T follicular helper cell (primary cell): ENCODE measurements around the gene TAS2R16.

Experiments
- DNase-seq: peaks from one replicate; pipeline ENCODE4 v3.0.0-alpha.2; 2020; ENCODE audit warnings: low read depth
- total RNA-seq, 2 experiments: gene quantifications; one replicate each; lab custom pipeline; 2026; lab: John Stamatoyannopoulos, UW

Gene TAS2R16, protein sequence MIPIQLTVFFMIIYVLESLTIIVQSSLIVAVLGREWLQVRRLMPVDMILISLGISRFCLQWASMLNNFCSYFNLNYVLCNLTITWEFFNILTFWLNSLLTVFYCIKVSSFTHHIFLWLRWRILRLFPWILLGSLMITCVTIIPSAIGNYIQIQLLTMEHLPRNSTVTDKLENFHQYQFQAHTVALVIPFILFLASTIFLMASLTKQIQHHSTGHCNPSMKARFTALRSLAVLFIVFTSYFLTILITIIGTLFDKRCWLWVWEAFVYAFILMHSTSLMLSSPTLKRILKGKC
- total RNA-seq = 0 reads per million in 2 experiments

DNA sequence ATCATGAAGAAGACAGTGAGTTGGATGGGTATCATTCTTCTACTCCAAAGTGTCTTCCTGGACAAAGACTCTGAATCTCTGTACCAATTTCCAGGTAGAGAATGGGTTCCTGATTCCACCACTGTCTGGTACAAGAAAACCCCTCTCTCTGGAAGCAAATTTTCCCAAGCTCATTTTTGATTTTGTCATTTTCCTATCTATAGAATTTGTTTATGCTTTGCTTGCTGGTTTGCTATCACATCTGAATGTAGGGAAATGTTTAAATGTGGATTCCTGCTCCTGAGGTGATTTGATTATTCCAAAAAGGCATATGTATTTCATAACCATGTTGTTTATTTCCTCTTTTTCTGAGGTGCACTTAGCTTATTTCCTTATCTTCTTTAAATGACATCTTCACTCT lies at the start of gene TAS2R16:
Gene TAS2R16, minus strand, starts transcription at position 101 of the 400 bp plus-strand sequence. Its CDS starts 66 bp downstream, at position 35.
- no peak for DNase-seq

DNA sequence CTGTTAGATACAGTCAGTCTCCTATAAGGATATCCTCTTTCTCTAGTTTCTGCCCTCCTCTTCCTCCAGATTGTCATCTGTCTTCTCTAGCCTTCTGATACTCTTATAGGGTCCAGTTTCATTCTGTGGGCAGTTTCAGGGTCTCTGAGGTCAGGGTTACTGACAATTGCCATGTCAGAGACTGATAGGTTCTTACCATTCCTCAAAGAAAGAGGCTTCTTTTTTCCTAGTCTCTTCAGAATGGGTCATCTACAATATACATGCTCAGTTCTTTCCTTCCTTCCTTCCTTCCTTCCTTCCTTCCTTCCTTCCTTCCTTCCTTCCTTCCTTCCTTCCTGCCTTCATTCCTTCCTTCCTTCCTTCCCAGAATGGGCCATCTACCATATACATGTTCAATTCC lies 48.1 kb upstream of the TAS2R16 start:
- no peak for DNase-seq

DNA sequence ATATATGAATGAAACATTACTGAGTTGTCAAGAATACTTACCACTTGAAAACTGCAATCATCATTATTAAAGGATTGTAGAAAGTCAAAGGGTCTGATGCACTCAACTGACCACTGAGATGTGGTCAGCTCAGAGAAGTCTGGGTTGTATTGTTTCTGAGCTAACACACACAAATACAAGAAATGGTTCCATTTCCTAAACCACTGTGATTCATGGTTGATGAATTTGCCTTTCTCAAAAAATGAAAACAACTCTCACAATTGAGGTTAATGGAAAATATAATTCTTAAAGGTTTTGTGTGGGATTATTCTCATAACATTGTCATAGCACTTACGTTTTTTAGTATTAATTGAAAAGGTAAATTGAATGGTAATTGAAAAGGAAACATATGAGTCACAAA lies 45.6 kb upstream of the TAS2R16 start:
- DNase-seq = no peak

DNA sequence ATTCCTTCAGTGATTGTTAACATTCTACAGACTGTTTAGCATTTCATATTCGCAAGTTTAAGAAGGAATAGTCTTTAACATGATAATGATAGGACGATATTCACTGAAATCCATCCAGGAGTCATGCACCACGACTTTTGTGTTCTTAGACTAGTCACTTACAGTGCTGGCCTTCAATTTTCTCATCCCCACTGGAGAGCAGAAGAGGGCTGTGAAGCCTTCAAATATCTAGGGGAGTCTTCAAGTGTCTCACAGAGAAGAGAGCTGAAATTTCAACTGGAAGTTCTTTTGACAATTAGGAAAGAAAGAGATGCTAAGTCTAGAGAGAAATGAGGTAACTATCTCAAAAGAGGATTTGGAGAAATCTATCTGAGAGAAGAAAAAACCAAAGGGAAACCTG lies 43.8 kb upstream of the TAS2R16 start:
- no peak for DNase-seq

DNA sequence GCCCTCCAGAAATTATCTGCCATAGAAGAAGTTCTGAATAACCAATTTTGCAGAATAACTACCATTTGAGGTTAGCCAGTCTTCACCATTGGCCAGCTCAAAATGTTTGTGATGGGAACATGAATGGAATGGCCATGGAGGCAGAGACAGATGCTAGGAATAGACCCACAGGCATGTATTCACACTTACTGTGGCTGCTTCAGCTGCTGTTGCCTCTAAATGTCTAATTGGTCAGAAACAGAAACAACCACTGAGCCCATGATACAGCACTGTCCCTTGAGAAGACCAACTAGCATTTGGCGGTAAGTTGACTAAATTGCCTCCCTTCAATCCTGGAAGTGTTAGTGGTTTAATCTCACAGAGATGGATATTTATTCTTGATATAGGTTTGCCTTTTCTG lies 38.6 kb upstream of the TAS2R16 start:
- no peak for DNase-seq

DNA sequence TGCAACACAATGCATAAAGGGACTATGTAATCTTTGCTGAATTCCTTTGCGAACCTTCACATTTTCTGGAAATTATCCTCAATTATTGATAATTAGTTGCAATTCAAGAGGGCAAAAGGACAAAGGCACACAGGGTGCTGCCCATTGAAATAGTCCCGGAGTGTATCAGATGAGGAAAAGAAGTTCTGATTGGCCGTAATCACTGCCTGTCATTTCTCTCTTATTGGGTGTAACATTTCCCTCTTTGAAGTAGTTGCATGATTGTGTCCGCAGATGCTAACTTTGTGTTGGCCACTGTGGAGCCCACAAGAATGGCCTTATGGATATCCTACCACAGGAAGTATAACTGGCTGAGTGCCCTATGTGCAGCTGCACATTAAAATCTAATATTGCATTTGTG lies 35.1 kb upstream of the TAS2R16 start:
- DNase-seq = no peak

DNA sequence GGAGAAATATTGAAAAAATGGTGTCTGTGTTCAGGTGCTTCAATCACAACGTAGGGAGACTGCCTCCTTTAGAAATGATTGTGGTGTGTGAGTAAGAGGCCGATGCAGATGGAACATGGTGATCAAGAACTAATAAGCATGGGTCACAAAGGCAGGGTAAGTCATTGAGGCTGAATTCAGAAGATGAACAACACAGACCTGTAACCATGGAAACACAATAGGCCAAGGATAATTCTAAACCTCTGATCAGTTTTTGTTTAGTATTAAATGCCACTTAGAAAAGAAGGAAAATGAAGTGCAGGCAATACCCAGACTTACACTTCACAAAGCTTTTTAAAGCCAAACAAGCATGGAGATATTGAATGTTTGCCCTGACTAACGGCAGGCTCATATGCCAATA lies 32.8 kb upstream of the TAS2R16 start:
- no peak for DNase-seq

DNA sequence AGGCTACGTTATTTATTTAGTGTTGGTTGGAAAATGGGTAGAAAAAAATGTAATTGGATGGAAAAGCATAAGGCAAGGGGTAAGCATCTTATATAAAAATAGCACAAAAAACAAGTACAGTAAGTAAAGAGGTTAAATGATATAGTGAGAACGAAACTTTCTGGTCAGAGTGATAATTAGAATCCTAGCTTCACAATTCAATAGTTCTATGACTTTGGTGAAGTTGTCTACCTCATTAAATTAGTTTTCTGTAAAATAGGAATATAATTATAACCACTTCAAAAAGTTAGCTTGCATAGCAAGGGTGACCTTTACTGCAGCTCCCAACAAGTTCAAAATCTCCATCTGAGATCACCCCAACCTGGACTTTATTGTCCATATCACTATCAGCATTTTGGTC lies 30.8 kb upstream of the TAS2R16 start:
- no peak for DNase-seq

DNA sequence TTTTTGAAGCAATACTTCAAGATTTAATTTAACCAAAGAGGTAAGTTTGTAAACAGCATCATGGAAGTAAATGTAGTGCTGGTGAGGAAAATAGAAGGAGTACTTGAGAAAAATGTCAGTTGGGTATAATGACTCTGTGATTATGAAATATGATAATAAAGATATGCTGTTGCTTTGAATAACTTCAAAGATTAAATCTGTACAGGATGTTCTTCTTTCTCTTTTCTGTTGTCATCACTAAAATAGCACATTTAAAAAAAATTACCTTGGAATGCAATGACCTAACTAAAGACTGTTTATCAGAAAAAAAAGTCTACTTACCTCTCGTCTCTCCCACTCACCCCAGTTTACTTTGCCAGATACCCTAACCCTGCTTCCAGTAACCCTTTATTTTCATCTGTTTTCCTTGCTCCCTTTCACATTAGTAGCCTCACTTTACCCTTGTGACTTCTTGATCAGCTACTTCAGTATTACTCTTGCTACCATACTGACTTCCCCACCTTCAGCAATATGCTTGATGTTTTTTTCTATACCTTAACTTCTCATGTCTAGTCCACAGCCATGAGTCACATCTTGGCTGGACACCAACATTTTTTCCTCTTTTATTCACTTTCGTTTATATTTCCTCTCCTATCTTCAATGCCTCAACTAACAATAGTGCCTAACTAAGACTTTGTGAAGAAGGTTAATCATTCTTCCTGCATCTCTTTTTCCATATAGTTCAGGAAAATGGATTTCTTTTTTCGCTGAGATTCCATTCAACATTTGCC lies 29.7 kb upstream of the TAS2R16 start:
- no peak for DNase-seq

DNA sequence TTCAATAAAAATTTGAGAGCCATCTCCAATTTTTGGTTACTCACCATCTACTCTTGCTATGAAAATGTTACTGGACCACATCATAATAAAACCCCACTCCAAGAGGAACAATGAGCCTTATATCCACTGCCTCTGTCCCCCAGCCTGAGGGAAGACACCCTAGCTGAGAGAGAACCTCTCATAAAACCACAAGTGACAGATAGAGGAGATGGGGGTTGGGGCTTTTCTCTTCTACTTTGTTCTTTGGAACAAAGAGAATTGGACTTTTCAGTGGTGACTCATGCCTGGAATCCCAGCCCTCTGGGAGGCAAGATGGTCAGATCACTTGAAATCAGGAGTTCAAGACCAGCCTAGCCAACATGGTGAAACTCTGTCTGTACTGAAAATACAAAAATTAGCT lies 27.6 kb upstream of the TAS2R16 start:
- no peak for DNase-seq

DNA sequence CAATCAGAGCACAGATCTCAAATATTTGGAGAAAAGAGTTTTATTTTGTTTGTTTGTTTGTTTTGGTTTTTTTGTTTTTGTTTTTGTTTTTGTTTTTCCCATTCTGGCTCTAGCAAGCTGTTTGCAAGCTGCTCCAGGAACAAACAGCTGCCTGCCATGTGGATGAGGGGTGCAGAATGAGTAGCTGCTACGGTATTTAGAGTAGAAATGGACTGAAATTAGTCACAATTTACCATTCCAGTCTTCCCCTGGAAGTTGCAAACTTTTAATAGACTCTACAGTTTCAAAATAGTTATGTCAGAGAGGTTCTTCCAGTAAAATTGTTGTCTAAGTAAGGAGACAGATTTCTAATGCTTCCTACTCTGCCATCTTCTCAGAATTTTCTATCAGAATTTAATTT lies 27.1 kb upstream of the TAS2R16 start:
- no peak for DNase-seq

DNA sequence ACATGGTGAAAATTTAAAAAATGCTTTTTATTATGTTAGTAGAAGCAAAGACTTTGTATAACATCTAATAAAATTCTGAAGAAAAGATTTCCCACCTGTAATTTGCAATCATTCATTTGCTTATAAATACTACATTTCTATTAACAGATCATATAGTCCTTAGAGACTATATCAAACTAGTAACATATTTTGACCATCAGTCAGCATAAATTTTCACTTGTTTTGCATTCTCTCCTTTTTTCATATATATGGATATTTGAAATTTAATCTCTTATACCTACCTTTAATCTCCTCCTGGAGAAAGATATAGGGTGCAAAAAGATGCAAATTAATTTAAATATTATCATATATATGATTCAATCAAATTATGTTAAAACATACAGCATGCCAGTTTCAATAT lies 16.9 kb upstream of the TAS2R16 start:
- DNase-seq = no peak

DNA sequence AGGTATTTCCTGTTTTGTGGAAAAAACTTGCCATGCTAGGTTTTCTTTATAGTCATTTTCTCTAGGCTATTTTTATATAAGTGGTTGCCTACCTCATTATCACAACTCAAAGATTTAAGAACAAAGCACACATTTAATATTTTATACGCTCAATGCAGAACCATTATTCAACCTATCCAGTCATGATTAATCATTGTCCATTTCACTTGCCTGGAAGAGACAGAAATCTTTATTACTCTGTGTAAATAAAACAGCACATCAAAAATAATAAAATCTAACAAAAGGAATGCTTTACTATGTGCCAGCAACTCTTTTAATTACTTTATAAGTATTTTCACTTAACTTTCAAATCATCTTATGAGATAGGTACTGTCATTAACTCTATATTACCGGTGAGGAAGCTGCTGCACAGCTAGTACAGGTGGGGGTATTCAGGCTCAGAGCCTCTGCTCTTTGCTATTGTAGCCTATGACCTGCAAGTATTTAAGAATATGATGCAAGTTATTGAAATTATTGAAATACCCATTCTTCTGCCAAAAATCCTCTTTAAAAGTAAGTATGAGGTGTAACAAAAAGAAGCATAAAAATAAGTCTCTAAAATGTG lies 16.4 kb upstream of the TAS2R16 start:
- no peak for DNase-seq

DNA sequence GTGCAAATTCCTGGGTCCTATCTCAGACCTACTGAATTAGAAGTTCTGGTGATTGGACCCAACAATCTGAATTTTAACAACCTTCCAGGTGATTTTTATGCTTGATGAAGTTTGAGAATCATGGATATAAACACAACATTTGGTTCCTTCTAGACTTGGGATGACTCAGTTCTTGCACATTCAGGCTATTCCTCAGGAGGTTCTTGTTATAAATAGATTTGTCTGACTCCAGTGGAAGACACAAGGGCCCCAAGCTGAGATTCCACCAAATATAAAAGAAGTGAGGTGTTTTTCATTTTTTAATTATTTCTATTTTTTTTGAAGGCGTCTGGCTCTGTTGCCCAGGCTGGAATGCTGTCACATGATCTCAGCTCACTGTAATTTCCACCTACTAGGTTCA lies 9.4 kb upstream of the TAS2R16 start:
- DNase-seq = no peak

DNA sequence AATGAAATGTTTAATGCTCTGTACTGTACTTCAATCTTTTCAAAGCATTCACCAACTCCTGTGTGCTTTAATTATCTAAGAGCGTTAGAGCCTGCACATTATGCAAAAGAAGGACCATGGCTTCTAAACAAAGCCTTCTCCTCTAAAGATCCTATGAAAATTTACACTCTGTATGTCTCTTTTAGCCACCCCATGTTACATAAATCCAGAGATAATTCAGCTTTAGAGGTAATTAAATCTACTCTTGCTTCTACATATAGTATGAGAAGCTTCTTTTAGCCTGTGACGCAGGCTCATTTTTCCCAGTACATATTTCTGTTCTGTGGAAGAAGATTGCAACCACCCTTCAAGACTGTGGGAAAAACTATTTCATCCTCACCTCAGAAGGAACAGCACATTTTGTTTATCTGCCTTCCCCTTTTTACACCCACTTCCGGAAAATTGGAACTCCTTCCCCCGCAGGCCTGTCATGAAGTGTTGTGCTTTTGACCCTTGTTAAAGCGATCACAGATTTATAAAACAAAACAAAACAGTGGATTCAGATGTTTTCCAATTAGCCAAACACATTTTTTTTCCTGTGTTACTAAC lies 8.1 kb upstream of the TAS2R16 start:
- DNase-seq = no peak

DNA sequence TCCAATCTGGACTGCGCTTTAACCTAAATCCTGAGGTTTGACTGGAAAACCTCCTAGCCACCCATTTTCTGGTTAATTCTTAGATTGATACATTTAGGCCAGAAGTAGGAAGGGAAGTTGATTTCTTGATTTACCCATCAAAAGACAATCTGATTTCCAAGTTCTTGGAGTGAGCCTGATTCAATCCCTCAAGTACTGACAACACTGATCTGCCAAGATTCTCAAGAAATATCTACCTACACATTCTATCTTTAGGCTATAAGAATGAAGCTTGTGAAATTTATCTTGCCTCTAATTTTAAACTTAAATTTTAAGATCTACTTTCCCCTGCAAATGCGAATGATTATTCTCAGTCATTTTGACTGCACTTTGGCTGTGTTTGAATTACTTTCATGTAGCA lies 5.9 kb downstream of the TAS2R16 start:
- DNase-seq = no peak

DNA sequence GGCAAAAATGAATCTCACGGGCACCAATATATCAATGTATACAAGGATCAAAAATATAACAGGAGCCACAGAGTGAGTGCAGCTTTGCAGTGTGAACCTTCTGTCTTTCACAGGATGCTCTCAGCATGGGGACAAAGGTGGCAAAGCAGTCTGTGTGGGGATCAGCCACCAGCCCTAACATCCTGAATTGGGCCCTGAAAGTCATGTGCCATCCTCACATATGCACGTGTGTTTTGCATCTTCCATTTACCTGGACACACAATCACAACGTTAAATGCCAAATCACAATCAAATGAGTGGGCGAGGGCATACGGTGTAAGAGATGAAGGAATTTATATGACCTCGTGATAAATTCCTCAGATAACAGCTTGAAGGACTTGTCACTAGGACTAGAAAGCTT lies 6.5 kb downstream of the TAS2R16 start:
- no peak for DNase-seq

DNA sequence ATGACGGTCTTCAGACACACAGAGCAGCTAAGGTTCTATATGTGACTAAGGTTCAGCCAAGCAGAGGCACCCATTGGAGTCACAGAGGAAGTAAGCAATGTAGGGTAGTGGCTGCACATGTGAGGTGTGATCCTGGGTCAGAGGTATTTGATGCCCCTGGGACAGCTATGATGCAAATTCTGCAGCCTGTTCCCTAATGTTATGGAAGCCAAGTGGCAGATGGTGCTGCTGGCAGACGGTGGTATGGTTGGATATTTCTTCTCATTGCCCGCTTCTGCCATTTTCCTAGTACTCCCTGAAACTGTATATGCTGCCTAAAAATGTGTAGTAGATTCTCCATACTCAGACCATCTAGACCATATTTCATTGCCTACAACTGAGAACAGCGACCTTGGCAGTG lies 7.2 kb downstream of the TAS2R16 start:
- no peak for DNase-seq

DNA sequence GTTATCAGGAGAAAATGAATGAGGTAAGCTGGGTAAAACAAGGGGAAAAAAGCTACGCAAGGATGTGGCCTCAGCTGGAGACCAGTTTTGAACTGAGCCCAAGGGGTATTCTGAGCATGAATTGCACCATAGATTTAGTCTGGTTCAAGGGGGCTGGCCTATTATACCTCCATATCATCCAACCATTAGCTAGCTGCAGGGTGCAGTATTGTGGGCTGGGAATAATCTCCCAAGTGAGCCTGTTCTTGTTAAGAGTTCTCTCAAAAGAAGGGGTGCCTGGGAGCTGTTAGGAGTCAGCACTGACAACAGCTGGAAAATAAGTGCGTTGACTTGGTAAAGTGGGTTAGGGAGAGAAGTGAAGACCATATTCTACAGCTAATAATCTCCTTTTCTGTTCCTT lies 8.0 kb downstream of the TAS2R16 start:
- no peak for DNase-seq

DNA sequence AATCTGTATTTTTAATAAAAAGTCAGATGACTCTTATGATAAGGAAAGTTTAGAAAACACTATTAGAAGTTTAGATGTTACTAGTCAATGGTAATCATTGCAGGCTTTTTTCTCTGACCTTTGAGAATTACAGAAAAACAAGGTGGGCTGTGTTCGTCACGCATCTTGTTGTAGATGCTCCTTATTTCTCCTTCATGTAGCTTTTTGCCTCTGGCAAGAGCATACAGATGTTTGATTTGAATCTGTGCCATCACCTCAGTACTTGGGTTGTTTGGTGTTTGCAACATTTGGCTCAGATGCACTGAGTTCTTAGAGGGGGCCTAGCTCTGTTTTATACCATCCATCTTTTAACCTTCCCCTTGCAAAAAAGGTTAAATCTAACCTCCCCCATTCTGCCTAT lies 11.5 kb downstream of the TAS2R16 start:
- DNase-seq = no peak

DNA sequence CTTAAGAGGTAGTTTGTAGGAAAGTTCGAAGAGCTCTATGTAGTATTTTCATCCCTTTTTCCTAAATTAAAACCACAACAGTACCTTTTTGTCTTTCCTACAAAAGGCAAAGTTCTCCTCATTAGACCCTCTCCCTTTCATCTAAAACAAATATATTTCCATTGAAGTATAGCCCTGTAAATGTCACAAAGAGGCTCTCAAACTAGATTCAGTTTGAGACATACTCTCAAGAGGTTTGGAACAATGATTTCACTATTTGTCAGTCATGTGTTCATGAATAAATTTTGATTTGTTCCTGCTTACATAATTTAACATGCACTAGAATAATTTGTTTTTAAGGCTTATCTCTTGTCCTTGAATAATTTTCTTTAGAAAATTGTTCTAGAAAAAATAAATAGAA lies 12.2 kb downstream of the TAS2R16 start:
- DNase-seq = no peak

DNA sequence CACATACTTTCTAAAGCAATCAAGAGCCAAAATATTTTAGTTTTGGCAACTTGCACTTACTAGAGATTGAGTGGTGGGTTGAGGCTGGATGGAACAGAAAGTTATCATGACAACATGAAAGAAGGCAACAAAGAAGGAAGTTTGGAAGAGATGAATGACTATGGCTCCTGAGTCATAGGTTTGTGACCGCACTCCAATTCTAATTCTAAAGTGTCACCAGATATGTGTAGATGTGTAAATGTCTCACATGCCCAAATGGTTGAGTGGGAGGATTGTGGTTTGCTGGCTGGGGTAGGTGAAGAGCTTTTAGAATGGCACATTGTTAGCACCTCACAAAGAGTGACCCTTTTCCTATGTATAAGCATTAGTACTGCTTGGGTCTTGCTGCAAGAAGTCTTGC lies 20.2 kb downstream of the TAS2R16 start:
- no peak for DNase-seq

DNA sequence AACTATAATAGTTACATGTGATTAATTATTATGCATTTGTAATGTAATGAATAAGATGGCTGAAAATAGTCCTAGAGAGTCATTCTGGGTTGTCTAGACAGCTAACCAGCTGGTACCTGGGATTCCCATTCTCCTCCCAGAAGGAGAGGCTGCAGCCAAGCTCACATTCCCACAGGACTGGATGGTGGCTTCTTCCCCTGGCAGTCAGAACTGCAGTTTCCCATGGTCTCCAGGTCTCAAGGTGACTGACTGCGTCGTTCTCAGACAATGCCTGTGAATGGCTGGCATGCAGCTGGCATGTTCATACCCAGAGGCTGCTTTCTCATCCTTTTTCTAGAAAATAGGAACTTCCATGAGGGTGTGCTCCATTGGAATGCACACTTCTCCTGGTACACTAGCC lies 21.3 kb downstream of the TAS2R16 start:
- DNase-seq = no peak
